Testis (tissue), 3 donors: ENCODE measurements around the gene SREBF2. TPM values are rescaled to one million over a fixed set of nuclear protein-coding genes. Genes with fewer than 3 reads are reported as not detected.

Experiments
- DNase-seq: peaks from one replicate; pipeline ENCODE4 v3.0.0-alpha.2; 2019
- H3K27ac ChIP-seq, 2 donors: fragments of 200-600 bp; sonication (generic); one replicate each; pipeline ENCODE4 v1.5.1; 2019
- H3K27me3 ChIP-seq: fragments of 200-600 bp; sonication (generic); one replicate; pipeline ENCODE4 v1.5.1; 2019
- H3K36me3 ChIP-seq: fragments of 200-600 bp; sonication (generic); one replicate; pipeline ENCODE4 v1.5.1; 2017; ENCODE audit warnings: low read depth; ENCODE audit errors: missing control alignments
- H3K4me1 ChIP-seq: fragments of 200-600 bp; sonication (generic); one replicate; pipeline ENCODE4 v1.5.1; 2019
- H3K4me3 ChIP-seq, 2 donors: fragments of 200-600 bp; sonication (generic); one replicate each; pipeline ENCODE4 v1.5.1; 2017 to 2019
- H3K9me3 ChIP-seq: fragments of 200-600 bp; sonication (generic); one replicate; pipeline ENCODE4 v1.5.1; 2017
- CTCF ChIP-seq, 3 experiments: fragments of 450-650 bp in 2 of 3; fragments of 200-600 bp in 1 of 3; sonication (generic) in 1 of 3; IDR thresholded peaks; one replicate each; pipeline ENCODE4 v1.5.1; 2016 to 2019; ENCODE audit warnings: antibody characterized with exemption in 3 of 3, mild to moderate bottlenecking in 2 of 3, moderate library complexity in 1 of 3
- POLR2A ChIP-seq: fragments of 450-650 bp; IDR thresholded peaks from one replicate; pipeline ENCODE4 v1.6.1; 2017; ENCODE audit warnings: antibody characterized with exemption, mild to moderate bottlenecking, moderate library complexity
- WGBS, 2 donors: methylation state at CpG; one replicate each; pipeline ENCODE4 v1.1.5; 2018; 5-methylcytosine and 5-hydroxymethylcytosine counted together
- intact Hi-C: fragments of 100-400 bp; cut with DNase I; formaldehyde crosslinking; loops from one replicate; pipeline ENCODE4 v1.15.1; 2023; ENCODE audit warnings: low total_unique reads
- polyA plus RNA-seq: library from polyadenylated mRNA; stranded (reverse); fragments of 350-450 nt; fragmentation: Illumina TruSeq; extraction: RNeasy Lipid Tissue Mini Kit (QIAGEN cat#74804); gene quantifications from one replicate; pipeline ENCODE4 v1.2.3, GENCODE V29; 2014; ENCODE audit warnings: low read depth, low replicate concordance; ENCODE audit not compliant: insufficient read depth
- total RNA-seq, 2 donors: library from RNA; depleted of rRNA; stranded (reverse); fragments of >200 nt; gene quantifications; one replicate each; pipeline ENCODE4 v1.2.3, GENCODE V29; 2016

SREBF2 gene
- total and polyA plus RNA-seq, 3 donors from 2014 or later = 59.7 to 119 (median 79.8) TPM

GRCh38 chr22:41822317-41823057 is 10.4 kb upstream of the SREBF2 start:
- TF ChIP-seq CTCF (IDR thresholded peaks at IDR 0.05) (peak; percentile 27 to 55 (median 41)), POLR2A (no peak)
- Histone ChIP-seq H3K4me3 (no peak overlapping the region), H3K9me3 (no peaks in the 10 kb centered on the region), H3K4me1 (peaks cover 22% of the 10 kb centered on the region), H3K27me3 (no peaks in the 10 kb centered on the region), H3K27ac (no peak overlapping the region), H3K36me3 (no peaks in the 10 kb centered on the region)
- intact Hi-C loops = loop anchor here (5.0 kb wide), 1 partner anchor 120 kb away; no protein-coding TSS in a partner anchor
- 98 to 100% methylated on average over 3 of the region's 3 CpGs for WGBS, 2 donors
- DNase-seq = no peak

- Histone ChIP-seq H3K9me3 (no peaks in the 10 kb centered on the region), H3K36me3 (no peaks in the 10 kb centered on the region), H3K27me3 (no peaks in the 10 kb centered on the region), H3K4me3 (no peak overlapping the region), H3K27ac (no peak overlapping the region), H3K4me1 (peaks cover 22% of the 10 kb centered on the region)
- intact Hi-C loops = loop anchor here (5.0 kb wide), 1 partner anchor 119 kb away; no protein-coding TSS in a partner anchor
- TF ChIP-seq POLR2A (no peak), CTCF (IDR thresholded peaks at IDR 0.05) (no peak)
- 43 to 48% methylated on average over 6 of the region's 6 CpGs for WGBS, 2 donors
- no peak for DNase-seq
Observed at GRCh38 chr22:41823797-41824196, 9.1 kb upstream of the SREBF2 start.

GRCh38 chr22:41825376-41825775 is 7.5 kb upstream of the SREBF2 start:
- peak overlapping the region in 1 of 2 donors; percentile 15 for H3K27ac ChIP-seq
- H3K27me3 ChIP-seq = no peaks in the 10 kb centered on the region
- peaks cover 22% of the 10 kb centered on the region for H3K4me1 ChIP-seq
- H3K4me3 ChIP-seq = no peak overlapping the region
- WGBS, 2 donors = 58 to 60% methylated on average over 7 of the region's 7 CpGs
- DNase-seq = no peak
- H3K36me3 ChIP-seq = no peaks in the 10 kb centered on the region
- no peaks in the 10 kb centered on the region for H3K9me3 ChIP-seq
- TF ChIP-seq CTCF (IDR thresholded peaks at IDR 0.05) (no peak), POLR2A (no peak)
- intact Hi-C loops = no loop called here

GRCh38 chr22:41826021-41826420 is 6.9 kb upstream of the SREBF2 start:
- DNase-seq = no peak
- TF ChIP-seq CTCF (IDR thresholded peaks at IDR 0.05) (no peak), POLR2A (no peak)
- intact Hi-C loops = no loop called here
- WGBS, 2 donors = 87% methylated on average over 3 of the region's 3 CpGs; no CpG with 5 or more reads in 1 of the 2 donors
- H3K27me3 ChIP-seq = no peaks in the 10 kb centered on the region
- no peaks in the 10 kb centered on the region for H3K36me3 ChIP-seq
- no peaks in the 10 kb centered on the region for H3K9me3 ChIP-seq
- peak overlapping the region in 1 of 2 donors; percentile 15 for H3K27ac ChIP-seq
- H3K4me3 ChIP-seq = no peak overlapping the region
- peaks cover 22% of the 10 kb centered on the region for H3K4me1 ChIP-seq
